Measurements from ENCODE around the gene CHPF.

CHPF gene

GRCh38 chr2:219509780-219510511 lies 33.7 kb downstream of the CHPF start (continued):
- TF ChIP-seq ZNF18 (tag by site-specific recombination; IDR thresholded peaks at IDR 0.05) = no peak
- TF ChIP-seq, protein P1, sequence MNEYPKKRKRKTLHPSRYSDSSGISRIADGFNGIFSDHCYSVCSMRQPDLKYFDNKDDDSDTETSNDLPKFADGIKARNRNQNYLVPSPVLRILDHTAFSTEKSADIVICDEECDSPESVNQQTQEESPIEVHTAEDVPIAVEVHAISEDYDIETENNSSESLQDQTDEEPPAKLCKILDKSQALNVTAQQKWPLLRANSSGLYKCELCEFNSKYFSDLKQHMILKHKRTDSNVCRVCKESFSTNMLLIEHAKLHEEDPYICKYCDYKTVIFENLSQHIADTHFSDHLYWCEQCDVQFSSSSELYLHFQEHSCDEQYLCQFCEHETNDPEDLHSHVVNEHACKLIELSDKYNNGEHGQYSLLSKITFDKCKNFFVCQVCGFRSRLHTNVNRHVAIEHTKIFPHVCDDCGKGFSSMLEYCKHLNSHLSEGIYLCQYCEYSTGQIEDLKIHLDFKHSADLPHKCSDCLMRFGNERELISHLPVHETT (tag by site-specific recombination; IDR thresholded peaks at IDR 0.05) = no peak
- no peak for TF ChIP-seq ZNF747 (tag by site-specific recombination; IDR thresholded peaks at IDR 0.05)
- TF ChIP-seq TCF7L2 (IDR thresholded peaks at IDR 0.05; ENCODE audit: borderline replicate concordance, low read depth, low read length) = no peak
- TF ChIP-seq SCRT2 (tag by site-specific recombination; IDR thresholded peaks at IDR 0.05) = no peak
- no peak for TF ChIP-seq SALL2 (tag by site-specific recombination; IDR thresholded peaks at IDR 0.05; ENCODE audit: borderline replicate concordance)
- TF ChIP-seq, protein P2, sequence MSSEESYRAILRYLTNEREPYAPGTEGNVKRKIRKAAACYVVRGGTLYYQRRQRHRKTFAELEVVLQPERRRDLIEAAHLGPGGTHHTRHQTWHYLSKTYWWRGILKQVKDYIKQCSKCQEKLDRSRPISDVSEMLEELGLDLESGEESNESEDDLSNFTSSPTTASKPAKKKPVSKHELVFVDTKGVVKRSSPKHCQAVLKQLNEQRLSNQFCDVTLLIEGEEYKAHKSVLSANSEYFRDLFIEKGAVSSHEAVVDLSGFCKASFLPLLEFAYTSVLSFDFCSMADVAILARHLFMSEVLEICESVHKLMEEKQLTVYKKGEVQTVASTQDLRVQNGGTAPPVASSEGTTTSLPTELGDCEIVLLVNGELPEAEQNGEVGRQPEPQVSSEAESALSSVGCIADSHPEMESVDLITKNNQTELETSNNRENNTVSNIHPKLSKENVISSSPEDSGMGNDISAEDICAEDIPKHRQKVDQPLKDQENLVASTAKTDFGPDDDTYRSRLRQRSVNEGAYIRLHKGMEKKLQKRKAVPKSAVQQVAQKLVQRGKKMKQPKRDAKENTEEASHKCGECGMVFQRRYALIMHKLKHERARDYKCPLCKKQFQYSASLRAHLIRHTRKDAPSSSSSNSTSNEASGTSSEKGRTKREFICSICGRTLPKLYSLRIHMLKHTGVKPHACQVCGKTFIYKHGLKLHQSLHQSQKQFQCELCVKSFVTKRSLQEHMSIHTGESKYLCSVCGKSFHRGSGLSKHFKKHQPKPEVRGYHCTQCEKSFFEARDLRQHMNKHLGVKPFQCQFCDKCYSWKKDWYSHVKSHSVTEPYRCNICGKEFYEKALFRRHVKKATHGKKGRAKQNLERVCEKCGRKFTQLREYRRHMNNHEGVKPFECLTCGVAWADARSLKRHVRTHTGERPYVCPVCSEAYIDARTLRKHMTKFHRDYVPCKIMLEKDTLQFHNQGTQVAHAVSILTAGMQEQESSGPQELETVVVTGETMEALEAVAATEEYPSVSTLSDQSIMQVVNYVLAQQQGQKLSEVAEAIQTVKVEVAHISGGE (tag by site-specific recombination; conservative IDR thresholded peaks at IDR 0.05; ENCODE audit: low read depth) = no peak
- peak; percentile 36; the same call in 1 of the 2 replicates for TF ChIP-seq EGR2 (tag by site-specific recombination; IDR thresholded peaks at IDR 0.05; ENCODE audit: low read depth)
- peak; percentile 93 for TF ChIP-seq ZNF366 (tag by site-specific recombination; conservative IDR thresholded peaks at IDR 0.05)
- no peak for TF ChIP-seq ZNF37A (tag by site-specific recombination; IDR thresholded peaks at IDR 0.05)
- TF ChIP-seq, protein P3, sequence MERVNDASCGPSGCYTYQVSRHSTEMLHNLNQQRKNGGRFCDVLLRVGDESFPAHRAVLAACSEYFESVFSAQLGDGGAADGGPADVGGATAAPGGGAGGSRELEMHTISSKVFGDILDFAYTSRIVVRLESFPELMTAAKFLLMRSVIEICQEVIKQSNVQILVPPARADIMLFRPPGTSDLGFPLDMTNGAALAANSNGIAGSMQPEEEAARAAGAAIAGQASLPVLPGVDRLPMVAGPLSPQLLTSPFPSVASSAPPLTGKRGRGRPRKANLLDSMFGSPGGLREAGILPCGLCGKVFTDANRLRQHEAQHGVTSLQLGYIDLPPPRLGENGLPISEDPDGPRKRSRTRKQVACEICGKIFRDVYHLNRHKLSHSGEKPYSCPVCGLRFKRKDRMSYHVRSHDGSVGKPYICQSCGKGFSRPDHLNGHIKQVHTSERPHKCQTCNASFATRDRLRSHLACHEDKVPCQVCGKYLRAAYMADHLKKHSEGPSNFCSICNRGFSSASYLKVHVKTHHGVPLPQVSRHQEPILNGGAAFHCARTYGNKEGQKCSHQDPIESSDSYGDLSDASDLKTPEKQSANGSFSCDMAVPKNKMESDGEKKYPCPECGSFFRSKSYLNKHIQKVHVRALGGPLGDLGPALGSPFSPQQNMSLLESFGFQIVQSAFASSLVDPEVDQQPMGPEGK (tag by site-specific recombination; IDR thresholded peaks at IDR 0.05) = peak; percentile 90
- no peak for TF ChIP-seq ZNF132 (tag by site-specific recombination; IDR thresholded peaks at IDR 0.05; ENCODE audit: borderline replicate concordance)
- no peak for TF ChIP-seq ZNF843 (tag by site-specific recombination; IDR thresholded peaks at IDR 0.05)
- no peak for TF ChIP-seq ZNF645 (tag by site-specific recombination; IDR thresholded peaks at IDR 0.05)
- TF ChIP-seq HOXD13 (CRISPR knock-in tag; IDR thresholded peaks at IDR 0.05; ENCODE audit: borderline replicate concordance) = no peak
- TF ChIP-seq, protein P4, sequence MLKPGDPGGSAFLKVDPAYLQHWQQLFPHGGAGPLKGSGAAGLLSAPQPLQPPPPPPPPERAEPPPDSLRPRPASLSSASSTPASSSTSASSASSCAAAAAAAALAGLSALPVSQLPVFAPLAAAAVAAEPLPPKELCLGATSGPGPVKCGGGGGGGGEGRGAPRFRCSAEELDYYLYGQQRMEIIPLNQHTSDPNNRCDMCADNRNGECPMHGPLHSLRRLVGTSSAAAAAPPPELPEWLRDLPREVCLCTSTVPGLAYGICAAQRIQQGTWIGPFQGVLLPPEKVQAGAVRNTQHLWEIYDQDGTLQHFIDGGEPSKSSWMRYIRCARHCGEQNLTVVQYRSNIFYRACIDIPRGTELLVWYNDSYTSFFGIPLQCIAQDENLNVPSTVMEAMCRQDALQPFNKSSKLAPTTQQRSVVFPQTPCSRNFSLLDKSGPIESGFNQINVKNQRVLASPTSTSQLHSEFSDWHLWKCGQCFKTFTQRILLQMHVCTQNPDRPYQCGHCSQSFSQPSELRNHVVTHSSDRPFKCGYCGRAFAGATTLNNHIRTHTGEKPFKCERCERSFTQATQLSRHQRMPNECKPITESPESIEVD (tag by site-specific recombination; IDR thresholded peaks at IDR 0.05) = no peak
- TF ChIP-seq GLIS1 (tag by site-specific recombination; IDR thresholded peaks at IDR 0.05) = peak; percentile 78
- no peak for TF ChIP-seq ZNF704 (tag by site-specific recombination; IDR thresholded peaks at IDR 0.05)
- no peak for TF ChIP-seq ZNF19 (tag by site-specific recombination; IDR thresholded peaks at IDR 0.05; ENCODE audit: low read depth)
- no peak for TF ChIP-seq ZNF174 (tag by site-specific recombination; IDR thresholded peaks at IDR 0.05)
- no peak for TF ChIP-seq ZNF623 (tag by site-specific recombination; IDR thresholded peaks at IDR 0.05)

Data from HEK293 (cell line).